ENCODE data around the gene EPHA8.

The EPHA8 gene

GRCh38 chr1:22628698-22629444 lies 65.6 kb downstream of the EPHA8 start:
- Histone ChIP-seq H3K9me3 (ENCODE audit: low read length) (no peaks in the 10 kb centered on the region), H3K27me3 (ENCODE audit: insufficient read depth, low read length) (peaks cover 10% of the 10 kb centered on the region), H3K36me3 (ENCODE audit: insufficient read depth, low read length) (no peaks in the 10 kb centered on the region), H2AFZ (ENCODE audit: low read depth, low read length) (no peak overlapping the region), H3K4me1 (ENCODE audit: insufficient read depth, low read length) (peaks cover 24% of the 10 kb centered on the region), H3K4me3 (ENCODE audit: low read length) (no peak overlapping the region)

- Histone ChIP-seq H3K4me3 (ENCODE audit: low read length) (no peak overlapping the region), H3K36me3 (ENCODE audit: insufficient read depth, low read length) (no peaks in the 10 kb centered on the region), H3K27me3 (ENCODE audit: insufficient read depth, low read length) (peaks cover 10% of the 10 kb centered on the region), H2AFZ (ENCODE audit: low read depth, low read length) (no peak overlapping the region), H3K9me3 (ENCODE audit: low read length) (peaks cover 4% of the 10 kb centered on the region), H3K4me1 (ENCODE audit: insufficient read depth, low read length) (peaks cover 24% of the 10 kb centered on the region)
These were observed 66.6 kb downstream of the EPHA8 start for GRCh38 chr1:22629886-22630285.

GRCh38 chr1:22633697-22634463 lies 70.6 kb downstream of the EPHA8 start:
- no peak overlapping the region for H2AFZ ChIP-seq (ENCODE audit: low read depth, low read length)
- no peaks in the 10 kb centered on the region for H3K27me3 ChIP-seq (ENCODE audit: insufficient read depth, low read length)
- H3K4me1 ChIP-seq (ENCODE audit: insufficient read depth, low read length), result peaks cover 16% of the 10 kb centered on the region
- H3K4me3 ChIP-seq (ENCODE audit: low read length), result no peak overlapping the region
- H3K9me3 ChIP-seq (ENCODE audit: low read length), result peaks cover 7% of the 10 kb centered on the region
- no peaks in the 10 kb centered on the region for H3K36me3 ChIP-seq (ENCODE audit: insufficient read depth, low read length)

- Histone ChIP-seq H3K36me3 (ENCODE audit: insufficient read depth, low read length) (no peaks in the 10 kb centered on the region), H3K4me1 (ENCODE audit: insufficient read depth, low read length) (peaks cover 8% of the 10 kb centered on the region), H3K9me3 (ENCODE audit: low read length) (peaks cover 7% of the 10 kb centered on the region), H2AFZ (ENCODE audit: low read depth, low read length) (no peak overlapping the region), H3K4me3 (ENCODE audit: low read length) (no peak overlapping the region), H3K27me3 (ENCODE audit: insufficient read depth, low read length) (no peaks in the 10 kb centered on the region)
These were observed 72.1 kb downstream of the EPHA8 start for GRCh38 chr1:22635436-22635835.

GRCh38 chr1:22636353-22636752 lies 73.1 kb downstream of the EPHA8 start, which contains the start of gene C1QA:
Gene C1QA (plus strand): TSS chr1:22636628. CDS start chr1:22637617, 989 bp downstream.
- H2AFZ ChIP-seq (ENCODE audit: low read depth, low read length), result no peak within 1 kb of the TSS
- no peak within 1 kb of the TSS for H3K4me3 ChIP-seq (ENCODE audit: low read length)
- peaks cover 7% of the 10 kb centered on the region for H3K9me3 ChIP-seq (ENCODE audit: low read length)
- H3K27me3 ChIP-seq (ENCODE audit: insufficient read depth, low read length), result no peaks in the 10 kb centered on the region
- H3K4me1 ChIP-seq (ENCODE audit: insufficient read depth, low read length), result peaks cover 6% of the 10 kb centered on the region
- H3K36me3 ChIP-seq (ENCODE audit: insufficient read depth, low read length), result no peaks in the 10 kb centered on the region

GRCh38 chr1:22636927-22637326 lies 73.6 kb downstream of the EPHA8 start:
- no peaks in the 10 kb centered on the region for H3K4me1 ChIP-seq (ENCODE audit: insufficient read depth, low read length)
- H3K9me3 ChIP-seq (ENCODE audit: low read length), result peaks cover 7% of the 10 kb centered on the region
- no peak overlapping the region for H3K4me3 ChIP-seq (ENCODE audit: low read length)
- H3K36me3 ChIP-seq (ENCODE audit: insufficient read depth, low read length), result no peaks in the 10 kb centered on the region
- no peak overlapping the region for H2AFZ ChIP-seq (ENCODE audit: low read depth, low read length)
- H3K27me3 ChIP-seq (ENCODE audit: insufficient read depth, low read length), result no peaks in the 10 kb centered on the region

GRCh38 chr1:22637907-22638445 lies 74.7 kb downstream of the EPHA8 start:
- H3K36me3 ChIP-seq (ENCODE audit: insufficient read depth, low read length), result no peaks in the 10 kb centered on the region
- no peaks in the 10 kb centered on the region for H3K4me1 ChIP-seq (ENCODE audit: insufficient read depth, low read length)
- H3K9me3 ChIP-seq (ENCODE audit: low read length), result peaks cover 7% of the 10 kb centered on the region
- no peak overlapping the region for H3K4me3 ChIP-seq (ENCODE audit: low read length)
- H3K27me3 ChIP-seq (ENCODE audit: insufficient read depth, low read length), result peaks cover 2% of the 10 kb centered on the region
- H2AFZ ChIP-seq (ENCODE audit: low read depth, low read length), result no peak overlapping the region

GRCh38 chr1:22638476-22639234 lies 75.4 kb downstream of the EPHA8 start:
- H3K4me1 ChIP-seq (ENCODE audit: insufficient read depth, low read length), result no peaks in the 10 kb centered on the region
- H3K27me3 ChIP-seq (ENCODE audit: insufficient read depth, low read length), result peaks cover 8% of the 10 kb centered on the region
- peaks cover 7% of the 10 kb centered on the region for H3K9me3 ChIP-seq (ENCODE audit: low read length)
- no peak overlapping the region for H3K4me3 ChIP-seq (ENCODE audit: low read length)
- no peak overlapping the region for H2AFZ ChIP-seq (ENCODE audit: low read depth, low read length)
- no peaks in the 10 kb centered on the region for H3K36me3 ChIP-seq (ENCODE audit: insufficient read depth, low read length)

- Histone ChIP-seq H3K4me1 (ENCODE audit: insufficient read depth, low read length) (no peaks in the 10 kb centered on the region), H3K9me3 (ENCODE audit: low read length) (peaks cover 7% of the 10 kb centered on the region), H3K36me3 (ENCODE audit: insufficient read depth, low read length) (no peaks in the 10 kb centered on the region)
These were observed 76.0 kb downstream of the EPHA8 start for GRCh38 chr1:22639286-22639685.

GRCh38 chr1:22641247-22641646 lies 78.0 kb downstream of the EPHA8 start:
- Histone ChIP-seq H3K36me3 (ENCODE audit: insufficient read depth, low read length) (no peaks in the 10 kb centered on the region), H2AFZ (ENCODE audit: low read depth, low read length) (no peak overlapping the region), H3K4me1 (ENCODE audit: insufficient read depth, low read length) (no peaks in the 10 kb centered on the region), H3K9me3 (ENCODE audit: low read length) (no peaks in the 10 kb centered on the region), H3K4me3 (ENCODE audit: low read length) (no peak overlapping the region), H3K27me3 (ENCODE audit: insufficient read depth, low read length) (peaks cover 11% of the 10 kb centered on the region)

More at GRCh38 chr1:22639286-22639685, 76.0 kb downstream of the EPHA8 start:
- H3K4me3 ChIP-seq (ENCODE audit: low read length), result no peak overlapping the region
- no peak overlapping the region for H2AFZ ChIP-seq (ENCODE audit: low read depth, low read length)
- peaks cover 8% of the 10 kb centered on the region for H3K27me3 ChIP-seq (ENCODE audit: insufficient read depth, low read length)

- H3K4me3 ChIP-seq (ENCODE audit: low read length), result no peak overlapping the region
- no peaks in the 10 kb centered on the region for H3K9me3 ChIP-seq (ENCODE audit: low read length)
- peaks cover 11% of the 10 kb centered on the region for H3K27me3 ChIP-seq (ENCODE audit: insufficient read depth, low read length)
- H3K4me1 ChIP-seq (ENCODE audit: insufficient read depth, low read length), result no peaks in the 10 kb centered on the region
- no peak overlapping the region for H2AFZ ChIP-seq (ENCODE audit: low read depth, low read length)
- no peaks in the 10 kb centered on the region for H3K36me3 ChIP-seq (ENCODE audit: insufficient read depth, low read length)
These were observed 78.8 kb downstream of the EPHA8 start for GRCh38 chr1:22641906-22642636.

- no peaks in the 10 kb centered on the region for H3K9me3 ChIP-seq (ENCODE audit: low read length)
- no peak within 1 kb of the TSS for H2AFZ ChIP-seq (ENCODE audit: low read depth, low read length)
- H3K36me3 ChIP-seq (ENCODE audit: insufficient read depth, low read length), result no peaks in the 10 kb centered on the region
- H3K27me3 ChIP-seq (ENCODE audit: insufficient read depth, low read length), result peaks cover 15% of the 10 kb centered on the region
- H3K4me3 ChIP-seq (ENCODE audit: low read length), result no peak within 1 kb of the TSS
- no peaks in the 10 kb centered on the region for H3K4me1 ChIP-seq (ENCODE audit: insufficient read depth, low read length)
These were observed 80.1 kb downstream of the EPHA8 start, which contains the start of gene C1QC for GRCh38 chr1:22643381-22643780. Gene C1QC (plus strand): TSS chr1:22643633. CDS start chr1:22644024, 391 bp downstream.
